ENCODE results near the gene CAPN11. TPM values are rescaled to one million over a fixed set of nuclear protein-coding genes. Genes with fewer than 3 reads are reported as not detected.

Gene CAPN11
- total and polyA plus RNA-seq, 2 donors from 2014 or later, result 0.39 to 2.3 TPM

DNA sequence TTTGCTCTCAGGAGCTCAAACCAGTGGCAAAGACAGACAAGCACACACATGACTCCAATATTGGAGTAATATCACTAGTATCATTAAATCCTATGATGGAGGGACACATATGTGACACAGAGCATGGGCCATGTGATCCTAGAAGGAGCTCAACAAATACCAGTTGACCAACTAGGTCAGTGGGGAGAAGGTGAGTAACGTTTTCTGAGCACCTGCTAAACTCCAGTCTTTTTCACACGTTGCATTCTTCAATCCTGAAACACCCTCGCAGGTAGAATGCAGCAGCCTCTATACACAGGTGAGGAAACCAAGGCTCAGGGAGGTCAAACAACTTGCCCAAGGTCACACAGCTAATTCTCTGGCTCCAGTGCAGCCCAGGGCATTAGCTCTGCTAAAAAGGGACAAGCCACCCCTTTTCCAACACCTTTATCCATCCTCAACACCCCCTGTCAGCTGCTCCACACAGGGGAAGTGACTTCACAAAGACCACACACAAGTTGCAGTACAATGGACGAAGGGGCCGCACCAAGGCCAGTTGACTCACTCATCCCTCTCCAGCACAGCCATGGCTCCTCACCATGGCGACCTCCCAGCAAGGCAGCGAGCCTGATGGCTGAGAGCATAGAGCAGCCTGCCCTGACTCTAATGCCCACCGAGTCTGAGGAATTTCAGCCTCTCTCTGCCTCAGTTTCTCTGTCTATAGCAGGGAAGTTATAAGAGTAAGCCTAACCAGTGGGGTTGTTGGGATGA lies 4.4 kb downstream of the CAPN11 start:
- Histone ChIP-seq H3K4me3 (ENCODE audit: low read length in 3 of 3) (no peak overlapping the region), H3K4me1 (ENCODE audit: control insufficient read depth in 2 of 3, insufficient read depth in 2 of 3, low read depth in 1 of 3, low read length in 3 of 3) (no peaks in the 10 kb centered on the region), H3K27ac (ENCODE audit: low read depth in 2 of 2, low read length in 2 of 2) (no peak overlapping the region), H3K36me3 (ENCODE audit: control insufficient read depth in 2 of 3, insufficient read depth in 3 of 3, low read length in 3 of 3) (no peaks in the 10 kb centered on the region), H3K9me3 (ENCODE audit: control insufficient read depth in 2 of 3, insufficient read depth in 1 of 3, low read length in 3 of 3) (no peaks in the 10 kb centered on the region), H3K27me3 (ENCODE audit: control insufficient read depth, insufficient read depth, low read length) (no peaks in the 10 kb centered on the region), H3K9ac (ENCODE audit: low read length in 3 of 3) (no peak overlapping the region)
- DNase-seq (no peak), FAIRE-seq (no peak)
- TF ChIP-seq, protein P1, sequence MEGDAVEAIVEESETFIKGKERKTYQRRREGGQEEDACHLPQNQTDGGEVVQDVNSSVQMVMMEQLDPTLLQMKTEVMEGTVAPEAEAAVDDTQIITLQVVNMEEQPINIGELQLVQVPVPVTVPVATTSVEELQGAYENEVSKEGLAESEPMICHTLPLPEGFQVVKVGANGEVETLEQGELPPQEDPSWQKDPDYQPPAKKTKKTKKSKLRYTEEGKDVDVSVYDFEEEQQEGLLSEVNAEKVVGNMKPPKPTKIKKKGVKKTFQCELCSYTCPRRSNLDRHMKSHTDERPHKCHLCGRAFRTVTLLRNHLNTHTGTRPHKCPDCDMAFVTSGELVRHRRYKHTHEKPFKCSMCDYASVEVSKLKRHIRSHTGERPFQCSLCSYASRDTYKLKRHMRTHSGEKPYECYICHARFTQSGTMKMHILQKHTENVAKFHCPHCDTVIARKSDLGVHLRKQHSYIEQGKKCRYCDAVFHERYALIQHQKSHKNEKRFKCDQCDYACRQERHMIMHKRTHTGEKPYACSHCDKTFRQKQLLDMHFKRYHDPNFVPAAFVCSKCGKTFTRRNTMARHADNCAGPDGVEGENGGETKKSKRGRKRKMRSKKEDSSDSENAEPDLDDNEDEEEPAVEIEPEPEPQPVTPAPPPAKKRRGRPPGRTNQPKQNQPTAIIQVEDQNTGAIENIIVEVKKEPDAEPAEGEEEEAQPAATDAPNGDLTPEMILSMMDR (IDR thresholded peaks at IDR 0.05; ENCODE audit: borderline replicate concordance, extremely low read depth, insufficient read depth), result no peak
- intact Hi-C loops (cut with DNase I), result no loop called here

DNA sequence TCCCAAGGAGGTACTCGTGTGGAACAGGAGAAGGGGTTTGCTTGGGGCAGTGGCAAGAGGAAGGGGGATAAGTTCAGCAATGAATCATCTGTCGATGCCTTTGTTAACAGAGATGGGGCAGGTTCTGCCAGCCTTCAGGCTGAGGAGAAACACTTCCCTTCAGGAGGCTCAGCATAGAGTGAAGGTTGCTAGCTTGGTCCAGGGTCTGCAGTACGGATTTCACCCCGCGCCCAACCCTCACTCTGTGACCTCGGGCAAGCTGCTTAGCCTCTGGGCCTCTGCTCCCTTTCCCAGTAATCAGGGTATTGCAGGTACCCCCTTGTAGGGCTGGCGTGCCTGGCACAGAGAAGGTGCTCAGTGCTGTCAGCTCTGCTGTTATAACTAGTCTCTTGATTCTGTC lies 7.5 kb downstream of the CAPN11 start:
- Histone ChIP-seq H3K27ac (ENCODE audit: low read depth in 2 of 2, low read length in 2 of 2) (no peak overlapping the region), H3K4me3 (ENCODE audit: low read length in 3 of 3) (no peak overlapping the region), H3K9me3 (ENCODE audit: control insufficient read depth in 2 of 3, insufficient read depth in 1 of 3, low read length in 3 of 3) (no peaks in the 10 kb centered on the region), H3K9ac (ENCODE audit: low read length in 3 of 3) (no peak overlapping the region), H3K4me1 (ENCODE audit: control insufficient read depth in 2 of 3, insufficient read depth in 2 of 3, low read depth in 1 of 3, low read length in 3 of 3) (no peaks in the 10 kb centered on the region), H3K27me3 (ENCODE audit: control insufficient read depth, insufficient read depth, low read length) (no peaks in the 10 kb centered on the region), H3K36me3 (ENCODE audit: control insufficient read depth in 2 of 3, insufficient read depth in 3 of 3, low read length in 3 of 3) (no peaks in the 10 kb centered on the region)
- intact Hi-C loops (cut with DNase I), result no loop called here
- FAIRE-seq, result no peak
- no peak for DNase-seq
- TF ChIP-seq, protein P1 (IDR thresholded peaks at IDR 0.05; ENCODE audit: borderline replicate concordance, extremely low read depth, insufficient read depth), result no peak

DNA sequence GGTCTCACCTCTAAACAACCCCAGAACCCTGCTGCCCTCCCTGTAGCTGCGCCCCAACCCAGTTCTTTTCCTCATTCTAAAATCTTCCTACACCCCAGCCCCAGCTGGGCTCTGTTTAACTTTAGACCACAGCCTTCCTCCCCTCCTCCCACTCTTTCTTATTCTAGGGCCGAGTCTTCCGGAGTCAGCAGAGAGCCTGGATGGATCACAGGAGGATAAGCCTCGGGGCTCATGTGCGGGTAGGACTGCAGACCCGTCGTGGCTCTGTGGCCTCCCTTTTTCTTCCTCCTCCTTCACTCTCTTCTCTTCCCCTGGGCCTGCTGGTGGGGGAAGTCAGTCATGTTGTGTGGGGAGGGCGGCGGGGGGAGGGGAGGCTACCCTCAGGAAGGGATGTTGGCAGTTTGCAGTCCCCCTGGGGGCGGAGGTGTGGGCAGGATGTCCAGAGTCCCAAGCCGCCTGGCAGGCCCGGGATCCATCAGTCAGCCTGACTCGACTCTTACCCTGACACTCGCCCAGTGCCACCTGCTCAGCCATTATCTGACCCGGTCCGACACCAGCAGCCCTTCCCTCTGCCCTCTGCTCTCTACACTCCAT lies 8.1 kb downstream of the CAPN11 start:
- H3K9me3 ChIP-seq (ENCODE audit: control insufficient read depth in 2 of 3, insufficient read depth in 1 of 3, low read length in 3 of 3), result no peaks in the 10 kb centered on the region
- intact Hi-C loops (cut with DNase I), result no loop called here
- FAIRE-seq, result no peak
- no peaks in the 10 kb centered on the region for H3K4me1 ChIP-seq (ENCODE audit: control insufficient read depth in 2 of 3, insufficient read depth in 2 of 3, low read depth in 1 of 3, low read length in 3 of 3)
- H3K27ac ChIP-seq (ENCODE audit: low read depth in 2 of 2, low read length in 2 of 2), result no peak overlapping the region
- H3K36me3 ChIP-seq (ENCODE audit: control insufficient read depth in 2 of 3, insufficient read depth in 3 of 3, low read length in 3 of 3), result no peaks in the 10 kb centered on the region
- peak in 1 of 5 donors; percentile 55 for DNase-seq
- H3K27me3 ChIP-seq (ENCODE audit: control insufficient read depth, insufficient read depth, low read length), result no peaks in the 10 kb centered on the region
- no peak overlapping the region for H3K4me3 ChIP-seq (ENCODE audit: low read length in 3 of 3)
- TF ChIP-seq, protein P1 (IDR thresholded peaks at IDR 0.05; ENCODE audit: borderline replicate concordance, extremely low read depth, insufficient read depth), result no peak
- no peak overlapping the region for H3K9ac ChIP-seq (ENCODE audit: low read length in 3 of 3)
